ENCODE results near the gene PPARGC1A.

DNA sequence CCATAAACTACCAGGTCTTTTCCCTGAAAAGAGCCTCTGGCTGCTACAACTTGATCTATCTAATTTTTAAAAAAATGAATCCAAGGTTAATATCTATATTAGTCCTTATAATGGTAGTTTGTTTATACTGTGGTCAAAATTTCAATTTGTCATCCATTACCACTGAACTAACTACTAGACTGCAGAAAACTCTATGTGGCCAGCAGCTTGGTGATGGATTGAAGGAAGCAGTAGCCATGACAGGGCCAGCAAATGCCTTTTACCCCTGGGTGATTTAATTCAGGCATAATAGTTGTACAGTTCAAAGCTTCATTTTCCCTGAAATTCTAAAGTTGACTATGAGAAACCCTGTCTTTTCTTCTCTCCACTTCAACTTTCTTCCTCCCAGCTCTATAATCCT is 30.4 kb upstream of the PPARGC1A start:
- TF ChIP-seq, protein P1, sequence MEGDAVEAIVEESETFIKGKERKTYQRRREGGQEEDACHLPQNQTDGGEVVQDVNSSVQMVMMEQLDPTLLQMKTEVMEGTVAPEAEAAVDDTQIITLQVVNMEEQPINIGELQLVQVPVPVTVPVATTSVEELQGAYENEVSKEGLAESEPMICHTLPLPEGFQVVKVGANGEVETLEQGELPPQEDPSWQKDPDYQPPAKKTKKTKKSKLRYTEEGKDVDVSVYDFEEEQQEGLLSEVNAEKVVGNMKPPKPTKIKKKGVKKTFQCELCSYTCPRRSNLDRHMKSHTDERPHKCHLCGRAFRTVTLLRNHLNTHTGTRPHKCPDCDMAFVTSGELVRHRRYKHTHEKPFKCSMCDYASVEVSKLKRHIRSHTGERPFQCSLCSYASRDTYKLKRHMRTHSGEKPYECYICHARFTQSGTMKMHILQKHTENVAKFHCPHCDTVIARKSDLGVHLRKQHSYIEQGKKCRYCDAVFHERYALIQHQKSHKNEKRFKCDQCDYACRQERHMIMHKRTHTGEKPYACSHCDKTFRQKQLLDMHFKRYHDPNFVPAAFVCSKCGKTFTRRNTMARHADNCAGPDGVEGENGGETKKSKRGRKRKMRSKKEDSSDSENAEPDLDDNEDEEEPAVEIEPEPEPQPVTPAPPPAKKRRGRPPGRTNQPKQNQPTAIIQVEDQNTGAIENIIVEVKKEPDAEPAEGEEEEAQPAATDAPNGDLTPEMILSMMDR (conservative IDR thresholded peaks at IDR 0.05; ENCODE audit: low read depth in 2 of 2) = no peak
- no peak for TF ChIP-seq EZH2phosphoT487 (IDR thresholded peaks at IDR 0.05; ENCODE audit: unreplicated experiment)
- no peak for TF ChIP-seq JUNB (IDR thresholded peaks at IDR 0.05; ENCODE audit: unreplicated experiment)
- no peak for TF ChIP-seq EZH2 (IDR thresholded peaks at IDR 0.05; ENCODE audit: low read depth, unreplicated experiment)
- TF ChIP-seq POLR2AphosphoS5 (IDR thresholded peaks at IDR 0.05; ENCODE audit: low read depth) = no peak
- no peak for TF ChIP-seq NANOG (IDR thresholded peaks at IDR 0.05; ENCODE audit: borderline replicate concordance)
